Effector CD4-positive, alpha-beta T cell (primary cell): ENCODE measurements around the gene DDRGK1.
"Not testable (repeated sequence)": the region's sequence is repeated elsewhere in the genome, so short reads cannot be mapped to it uniquely, and the experiment has no call there.

ENCODE experiments used
- DNase-seq: peaks from one replicate; pipeline ENCODE4 v3.0.0-alpha.2; 2020

Gene DDRGK1

DNA sequence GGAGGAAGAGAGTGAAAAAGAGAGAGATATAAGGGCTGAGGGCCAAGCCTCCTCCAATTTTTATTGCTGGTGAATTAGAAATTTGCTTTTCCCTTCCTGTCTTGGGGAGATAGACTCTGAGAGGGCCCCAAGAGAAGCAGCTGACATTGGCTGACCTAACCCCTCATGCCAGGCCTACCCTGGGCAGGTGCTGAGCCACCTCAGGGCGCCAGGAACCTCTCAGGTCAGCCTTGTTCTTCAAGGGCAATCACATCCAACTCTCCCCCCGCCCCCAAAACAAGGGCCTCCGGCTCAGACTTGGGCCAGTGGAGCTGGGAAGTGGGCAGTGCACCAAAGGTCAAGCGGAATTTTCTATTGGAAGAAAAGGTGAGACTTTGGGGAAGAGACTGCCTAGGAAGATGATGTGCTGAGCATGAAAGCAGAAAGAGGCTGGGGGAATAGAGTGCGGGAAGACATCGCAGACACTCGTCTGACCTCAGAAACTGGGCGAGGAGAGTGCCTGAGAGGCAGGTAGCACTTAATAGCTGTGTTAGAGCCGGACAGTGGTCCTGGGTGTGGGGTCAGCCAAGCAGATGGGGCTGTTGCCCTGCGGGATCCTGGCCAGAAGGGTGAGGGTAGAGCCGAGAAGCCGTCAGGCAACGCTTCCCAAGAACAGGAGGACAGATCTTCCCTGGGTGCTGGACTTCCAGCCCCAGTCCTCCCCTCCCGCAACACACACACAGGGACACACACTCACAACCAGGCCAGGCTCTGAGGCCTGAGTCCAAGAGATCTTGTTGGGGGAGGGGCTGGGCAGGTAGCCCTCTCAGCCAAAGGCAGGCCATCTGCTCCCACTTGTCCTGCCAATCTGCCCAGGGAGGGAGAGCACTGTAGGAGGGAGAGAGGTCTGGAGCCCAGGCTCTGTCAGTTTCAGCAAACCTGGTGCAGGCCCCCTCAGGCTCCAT is 41.1 kb downstream of the DDRGK1 start:
- DNase-seq, result no peak

DNA sequence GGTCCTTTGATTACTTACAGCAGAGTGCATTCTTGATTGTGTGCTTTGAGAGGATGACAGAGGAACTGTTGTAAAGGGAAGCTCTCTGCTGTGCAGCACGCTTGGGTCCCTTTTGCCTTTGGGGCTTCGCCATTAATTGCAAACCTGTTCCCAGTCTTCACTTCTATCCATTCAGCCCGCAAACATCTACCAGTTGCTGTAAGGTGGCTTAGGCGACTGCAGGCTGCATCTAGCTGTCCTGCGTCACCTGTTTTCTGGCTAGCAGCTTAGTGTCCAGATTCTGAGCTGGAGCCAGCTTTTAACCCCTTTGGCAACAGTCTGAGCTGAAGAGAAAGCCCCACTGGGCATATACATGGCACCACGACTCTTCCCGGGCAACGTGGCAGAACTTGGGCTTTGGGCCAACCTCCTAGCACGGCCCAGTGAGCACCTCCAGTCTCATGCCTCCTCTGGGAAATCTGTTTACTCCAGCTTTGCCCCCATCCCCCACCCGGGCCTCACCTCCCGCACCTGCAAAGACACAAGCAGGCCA is 42.3 kb downstream of the DDRGK1 start:
- DNase-seq, result no peak

DNA sequence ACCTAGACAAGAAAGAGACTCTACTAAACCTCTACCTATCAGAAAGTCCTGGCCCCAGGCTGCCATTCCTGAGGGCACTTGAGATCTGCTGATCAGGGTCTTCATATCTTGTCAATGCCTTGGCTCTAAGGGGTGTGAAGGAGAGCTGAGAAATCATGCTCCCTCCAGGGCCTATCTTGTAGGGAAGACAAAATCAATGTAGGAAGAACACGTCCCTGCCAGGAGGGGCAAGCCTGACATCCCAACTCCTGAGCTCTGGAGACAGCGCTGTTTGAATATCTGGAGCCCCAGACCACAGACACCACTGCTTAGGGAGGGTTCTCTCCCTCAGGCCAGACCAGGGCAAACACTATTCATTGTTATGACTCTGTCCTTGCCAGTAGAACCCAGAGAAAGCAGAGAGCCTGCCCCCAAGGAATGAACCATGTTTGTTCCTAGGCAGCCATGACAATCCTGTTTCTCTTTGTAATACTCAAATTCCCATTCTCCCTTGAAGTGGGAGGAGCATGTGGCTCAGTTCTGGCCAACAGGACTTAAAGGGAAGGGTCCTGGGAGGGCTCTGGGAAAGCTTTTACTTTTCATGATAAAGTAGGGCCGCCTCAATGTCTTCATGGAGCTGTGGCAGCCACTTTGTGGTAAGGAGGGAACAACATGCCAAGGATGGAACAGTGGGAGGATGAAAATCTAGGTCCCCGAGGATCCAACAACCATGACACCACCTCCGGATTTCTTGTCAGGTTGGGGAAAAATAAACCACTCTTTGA is 43.0 kb downstream of the DDRGK1 start:
- no peak for DNase-seq

DNA sequence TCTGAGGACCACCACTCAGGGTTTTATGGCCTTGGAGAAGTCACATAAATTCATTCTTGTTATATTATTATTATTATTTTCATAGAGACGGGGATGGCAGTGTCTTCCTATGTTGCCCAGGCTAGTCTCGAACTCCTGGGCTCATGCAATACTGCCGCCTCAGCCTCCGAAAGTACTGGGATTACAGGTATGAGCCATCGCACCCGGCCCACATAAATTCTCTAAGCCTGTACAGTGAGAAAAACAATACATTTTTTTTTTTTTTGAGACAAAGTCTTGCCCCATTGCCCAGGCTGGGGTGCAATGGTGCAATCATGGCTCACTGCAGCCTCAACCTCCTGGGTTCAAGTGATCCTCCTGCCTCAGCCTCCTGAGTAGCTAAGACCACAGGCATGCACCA is 44.1 kb downstream of the DDRGK1 start:
- no peak for DNase-seq

DNA sequence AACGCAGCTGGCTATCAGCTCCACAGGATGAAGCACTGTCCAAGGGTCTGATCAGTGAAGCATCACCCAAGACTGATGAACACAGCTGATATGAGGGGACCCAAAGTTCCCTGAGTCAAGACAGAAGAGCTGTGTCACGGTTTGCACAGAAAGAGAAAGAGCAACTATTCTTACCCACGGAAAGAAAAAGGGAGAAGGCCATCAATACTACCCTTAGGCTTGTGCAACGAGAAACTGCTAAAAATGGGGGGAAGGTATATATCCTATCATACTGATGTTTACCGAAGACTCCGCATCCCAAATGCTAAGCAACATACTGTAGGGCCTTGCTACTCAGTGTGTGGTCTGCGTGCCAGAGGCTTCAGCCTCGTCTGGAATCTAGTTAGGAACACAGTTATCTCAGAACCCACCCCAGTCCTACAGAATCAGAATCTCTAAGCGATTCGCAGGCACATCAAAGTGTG is 45.5 kb downstream of the DDRGK1 start:
- no peak for DNase-seq

DNA sequence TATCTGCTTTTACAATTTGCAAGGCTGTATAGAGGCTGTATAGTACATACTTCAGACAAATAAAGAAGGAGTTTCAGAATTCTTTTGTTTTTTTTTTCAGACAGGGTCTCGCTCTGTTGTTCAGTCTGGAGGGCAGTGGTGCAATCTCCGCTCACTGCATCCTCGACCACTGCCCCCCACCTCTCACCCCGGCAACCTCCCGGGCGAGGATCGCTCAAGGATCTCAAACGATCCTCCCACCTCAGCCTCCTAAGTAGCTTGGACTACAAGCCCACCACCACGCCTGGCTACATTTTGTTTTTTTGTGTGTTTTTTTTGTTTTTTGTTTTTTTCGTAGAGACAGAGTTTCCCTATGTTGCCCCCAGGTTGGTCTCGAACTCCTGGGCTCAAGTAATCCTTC is 46.7 kb downstream of the DDRGK1 start:
- no peak for DNase-seq

DNA sequence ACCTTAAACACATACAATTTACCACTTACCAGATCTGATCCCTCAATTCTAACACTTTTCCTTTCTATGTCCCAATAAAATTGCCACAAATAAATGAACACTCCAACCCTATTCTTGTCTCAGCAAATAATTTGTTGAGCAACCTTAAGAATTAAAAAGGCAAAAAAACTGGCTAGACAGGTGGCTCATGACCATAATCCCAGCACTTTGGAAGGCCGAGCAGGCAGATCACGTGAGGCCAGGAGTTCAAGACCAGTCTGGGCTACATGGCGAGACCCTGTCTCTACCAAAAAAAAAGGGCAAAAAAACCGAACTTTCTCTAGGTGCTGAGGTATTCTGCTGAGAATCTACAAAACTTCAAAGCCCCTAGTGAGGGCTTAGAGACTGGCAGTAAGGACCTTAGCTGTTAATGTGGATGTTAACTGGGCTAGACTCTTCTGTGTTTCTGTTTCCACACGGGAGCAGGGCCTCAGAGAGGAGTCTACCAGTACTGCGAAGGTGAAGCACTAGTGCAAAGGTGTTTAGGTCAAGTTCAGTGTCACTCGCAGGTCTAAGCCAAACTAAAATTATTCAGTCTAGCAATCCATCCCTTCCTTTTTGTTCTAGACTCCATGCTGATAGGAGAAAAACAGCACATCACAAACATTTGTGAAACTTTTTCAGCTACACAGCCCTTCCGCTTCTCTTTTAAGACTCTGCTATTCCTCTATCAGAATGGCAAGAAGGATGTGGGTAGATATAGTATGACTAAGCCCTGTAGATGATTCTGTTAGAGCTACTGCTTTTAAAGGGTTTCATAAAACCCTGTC is 47.5 kb downstream of the DDRGK1 start:
- no peak for DNase-seq

DNA sequence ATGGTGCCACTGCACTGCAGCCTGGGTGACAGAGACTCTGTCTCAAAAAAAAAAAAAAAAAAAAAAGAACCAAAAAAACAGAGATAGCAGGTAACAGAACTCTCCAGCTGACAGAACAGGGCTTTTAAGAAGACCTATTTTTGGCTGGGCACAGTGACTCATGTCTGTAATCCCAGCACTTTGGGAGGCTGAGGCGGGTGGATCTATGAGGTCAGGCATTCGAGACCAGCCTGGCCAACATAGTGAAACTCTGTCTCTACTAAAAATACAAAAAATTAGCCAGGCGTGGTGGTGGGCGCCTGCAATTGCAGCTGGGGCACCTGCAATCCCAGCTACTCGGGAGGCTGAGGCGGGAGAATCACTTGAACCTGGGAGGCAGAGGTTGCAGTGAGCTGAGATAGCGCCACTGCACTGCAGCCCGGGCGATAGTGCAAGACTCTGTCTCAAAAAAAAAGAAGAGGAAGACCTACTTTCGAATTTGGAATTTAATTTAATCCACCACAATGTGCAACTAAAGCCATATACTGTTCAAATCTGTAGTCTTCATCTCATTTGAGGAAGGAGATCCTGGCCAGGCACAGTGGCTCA is 52.3 kb downstream of the DDRGK1 start:
- DNase-seq, result not testable (repeated sequence)

DNA sequence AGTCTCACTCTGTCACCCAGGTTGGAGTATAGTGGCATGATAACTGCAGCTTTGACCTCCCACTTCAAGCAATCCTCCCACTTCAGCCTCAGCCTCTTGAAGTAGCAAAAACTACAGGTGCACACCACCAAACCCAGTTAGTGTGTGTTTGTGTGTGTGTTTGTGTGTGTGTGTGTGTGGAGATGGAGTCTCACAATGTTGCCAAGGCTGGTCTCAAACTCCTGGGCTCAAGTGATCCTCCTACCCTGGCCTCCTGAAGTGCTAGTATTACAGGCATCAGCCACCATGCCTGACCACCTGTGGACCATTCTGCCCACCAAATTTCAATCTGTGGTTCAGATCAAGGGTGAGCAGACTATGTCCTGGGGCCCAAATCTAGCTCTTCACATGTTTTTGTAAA is 53.6 kb downstream of the DDRGK1 start:
- DNase-seq, result no peak

DNA sequence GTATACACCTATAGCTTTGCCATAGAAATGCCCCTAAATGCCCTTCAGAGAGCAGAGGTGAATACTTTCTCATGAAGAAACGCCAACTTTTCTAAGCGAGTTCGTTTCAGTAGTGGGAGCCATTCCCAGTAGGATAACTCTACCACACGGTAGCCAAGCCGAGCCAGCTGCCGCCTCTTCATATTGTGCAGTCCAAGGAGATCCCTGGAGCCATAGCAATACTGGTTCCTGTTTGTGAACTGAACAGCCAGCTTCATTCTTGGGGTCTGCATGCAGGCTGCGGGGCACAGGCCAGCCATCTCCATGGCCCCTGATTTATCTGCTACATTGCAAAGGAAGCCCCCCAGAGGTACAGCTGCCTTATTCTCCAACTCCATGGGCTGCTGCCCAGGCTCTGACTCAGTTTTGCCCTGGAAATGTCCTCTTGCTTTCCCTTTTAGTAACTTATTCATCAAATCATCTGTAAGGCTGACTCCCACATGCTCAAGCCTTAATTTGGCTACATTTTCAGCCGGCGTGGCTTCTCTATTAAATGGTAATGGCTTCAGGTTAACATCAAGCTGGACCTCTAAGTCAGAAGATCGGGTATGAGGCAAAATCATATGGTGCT is 57.6 kb downstream of the DDRGK1 start:
- DNase-seq, result no peak

DNA sequence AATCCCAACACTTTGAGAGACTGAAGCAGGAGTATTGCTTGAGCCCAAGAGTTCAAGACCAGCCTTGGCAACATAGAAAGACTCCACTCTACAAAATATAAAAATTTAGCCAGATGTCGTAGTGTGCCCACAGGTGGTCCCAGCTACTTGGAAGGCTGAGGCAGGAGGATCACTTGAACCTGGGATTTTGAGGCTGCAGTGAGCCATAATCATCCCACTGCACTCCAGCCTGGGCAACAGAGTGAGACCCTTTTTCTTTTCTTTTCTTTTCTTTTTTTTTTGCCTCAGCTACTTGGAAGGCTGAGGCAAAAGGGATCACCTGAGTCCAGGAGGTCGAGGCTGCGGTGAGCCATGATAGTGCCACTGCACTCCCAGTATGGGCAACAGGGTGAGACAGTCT is 62.7 kb downstream of the DDRGK1 start:
- DNase-seq, result no peak
